Breast epithelium (tissue), 3 donors: ENCODE data around the gene CIDEB.

ENCODE experiments used
- POLR2A ChIP-seq: fragments of 450-650 bp; IDR thresholded peaks from one replicate; pipeline ENCODE4 v1.6.1; 2016; ENCODE audit warnings: antibody characterized with exemption, mild to moderate bottlenecking, moderate library complexity
- POLR2AphosphoS5 ChIP-seq, 3 donors: sonication (generic); formaldehyde crosslinking; IDR thresholded peaks; one replicate each; pipeline ENCODE4 v1.6.1; 2017; ENCODE audit warnings: antibody characterized with exemption in 3 of 3

DNA sequence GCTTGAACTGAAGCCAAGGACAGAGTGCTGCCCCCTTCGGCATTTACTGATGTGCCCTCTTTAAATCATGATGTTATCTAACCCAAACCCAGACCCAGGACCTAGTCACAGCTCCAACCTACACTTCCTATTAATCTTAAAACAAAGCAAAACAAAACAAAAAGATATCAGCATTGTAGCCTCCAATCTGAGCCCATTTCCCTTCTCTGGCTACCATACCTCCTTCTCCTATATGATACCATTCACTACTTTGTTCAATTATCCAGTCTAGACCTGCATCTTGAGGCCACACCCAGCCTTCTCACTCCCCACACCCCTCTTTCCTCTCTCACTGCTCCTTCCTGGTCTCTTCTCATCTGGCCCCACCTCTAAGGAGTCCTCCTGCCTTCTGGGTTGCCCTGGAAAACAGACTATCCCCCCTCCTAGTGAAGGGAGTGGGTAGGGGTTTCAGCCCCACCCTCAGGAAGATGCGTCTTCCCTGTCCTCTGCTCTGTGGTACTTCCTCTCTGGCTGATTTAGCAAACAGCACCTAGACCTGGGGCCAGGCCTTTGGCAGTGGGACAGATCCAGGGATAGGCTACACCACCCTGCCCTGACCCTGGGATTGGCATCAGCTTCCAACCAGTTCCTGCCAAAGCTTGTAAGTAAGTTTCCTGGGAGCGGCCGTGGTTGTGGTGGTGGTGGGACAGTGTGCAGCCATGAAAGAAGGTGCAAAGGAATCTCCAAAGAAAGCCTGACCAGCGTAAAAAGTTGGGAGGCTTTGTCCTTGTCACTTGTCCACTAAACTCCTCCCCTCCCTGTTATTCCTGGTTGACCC is 6.8 kb upstream of the CIDEB start:
- no peak for TF ChIP-seq POLR2A
- TF ChIP-seq POLR2AphosphoS5 (IDR thresholded peaks at IDR 0.05), result no peak
